ENCODE data around the gene RBM20. TPM values are rescaled to one million over a fixed set of nuclear protein-coding genes. Genes with fewer than 3 reads are reported as not detected.
A peak's percentile ranks its signal among the peaks of the same experiment; 100 is the strongest.

Gene RBM20
- polyA plus RNA-seq, 1 donor (not counting 4 experiments of a cell fraction or from before 2014, with no cell fraction given), result 0.01 TPM

DNA sequence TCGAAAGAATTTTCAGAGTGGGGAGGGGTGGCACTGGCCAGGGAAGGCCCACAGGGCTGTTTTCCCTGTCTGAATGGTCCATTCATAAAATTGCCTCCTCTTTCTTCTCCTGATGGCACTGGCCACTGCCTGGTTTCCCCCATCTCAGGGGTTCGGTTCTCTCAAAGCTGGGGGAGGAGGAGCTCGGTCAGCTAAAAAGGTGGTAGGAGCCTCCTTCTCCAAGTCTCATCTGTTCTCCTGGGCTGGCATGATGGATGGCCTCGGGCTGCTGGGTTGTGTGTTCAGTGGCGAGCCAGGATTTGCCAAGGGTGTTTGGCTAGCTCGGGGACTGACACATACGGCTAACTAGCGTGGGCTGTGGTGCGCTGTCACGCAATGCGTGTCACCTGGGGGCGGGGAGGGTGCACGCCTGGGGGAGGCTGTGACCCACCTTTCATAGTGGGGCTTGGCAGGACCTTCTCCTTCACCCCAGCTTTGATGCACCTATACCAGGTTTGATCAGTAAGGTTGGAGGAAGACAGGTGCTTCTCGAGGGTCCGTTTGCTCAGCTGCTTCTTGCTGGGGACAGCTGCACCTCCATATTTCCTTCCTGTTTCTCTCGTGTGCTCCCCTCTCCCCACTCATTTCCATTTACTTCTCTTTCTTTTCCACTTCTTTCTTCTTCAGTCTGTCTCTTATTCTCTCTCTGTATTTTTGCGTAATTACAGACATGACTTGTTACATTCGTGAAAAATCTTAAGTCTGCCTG lies 36.3 kb downstream of the RBM20 start:
- Histone ChIP-seq H3K36me3 (ENCODE audit: control insufficient read depth in 2 of 2, extremely low read depth in 1 of 2, insufficient read depth in 2 of 2, low read length in 2 of 2) (no peaks in the 10 kb centered on the region), H3K9me3 (ENCODE audit: control insufficient read depth, low read depth, low read length) (no peaks in the 10 kb centered on the region), H3K79me2 (ENCODE audit: control insufficient read depth, insufficient read depth, low read length) (no peaks in the 10 kb centered on the region), H3K4me3 (ENCODE audit: control insufficient read depth in 2 of 3, extremely low read depth in 1 of 3, insufficient read depth in 2 of 3, low read depth in 1 of 3, low read length in 3 of 3) (no peak overlapping the region), H3K4me1 (ENCODE audit: control insufficient read depth, extremely low read depth, insufficient read depth, low read length) (no peaks in the 10 kb centered on the region), H3K9me1 (ENCODE audit: control insufficient read depth, extremely low read depth, insufficient read depth, low read length) (no peaks in the 10 kb centered on the region), H2AFZ (ENCODE audit: control insufficient read depth, low read length) (no peak overlapping the region), H3K9ac (ENCODE audit: control insufficient read depth, extremely low read depth, insufficient read depth, low read length) (no peak overlapping the region), H3K27me3 (ENCODE audit: control insufficient read depth, extremely low read depth, insufficient read depth, low read length) (no peaks in the 10 kb centered on the region), H4K20me1 (ENCODE audit: control insufficient read depth, extremely low read depth, insufficient read depth, low read length) (no peaks in the 10 kb centered on the region), H3K4me2 (ENCODE audit: control insufficient read depth, extremely low read depth, insufficient read depth, low read depth, low read length) (no peak overlapping the region), H3K27ac (ENCODE audit: control insufficient read depth, insufficient read depth, low read length) (no peak overlapping the region)
- FAIRE-seq (no peak), DNase-seq (ENCODE audit: low read depth, low spot score) (no peak)
- dilution Hi-C loops (cut with MboI; ENCODE audit: extremely low pct_ligation_motif_present, low sequenced_read_pairs), result no loop called here
- TF ChIP-seq CTCF (optimal IDR thresholded peaks at IDR 0.05 in 1 of 3, IDR thresholded peaks at IDR 0.05 in 1 of 3, conservative IDR thresholded peaks at IDR 0.05 in 1 of 3; ENCODE audit: extremely low read depth in 1 of 3, insufficient read depth in 2 of 3, low read length in 3 of 3) (no peak), EZH2 (IDR thresholded peaks at IDR 0.05; ENCODE audit: low read length) (no peak)

GRCh38 chr10:110681023-110681681 lies 37.0 kb downstream of the RBM20 start:
- TF ChIP-seq CTCF (optimal IDR thresholded peaks at IDR 0.05 in 1 of 3, IDR thresholded peaks at IDR 0.05 in 1 of 3, conservative IDR thresholded peaks at IDR 0.05 in 1 of 3; ENCODE audit: extremely low read depth in 1 of 3, insufficient read depth in 2 of 3, low read length in 3 of 3) (peak; percentile 19 to 73 (median 35)), EZH2 (IDR thresholded peaks at IDR 0.05; ENCODE audit: low read length) (no peak)
- FAIRE-seq, result no peak
- Histone ChIP-seq H3K27ac (ENCODE audit: control insufficient read depth, insufficient read depth, low read length) (no peak overlapping the region), H3K4me3 (ENCODE audit: control insufficient read depth in 2 of 3, extremely low read depth in 1 of 3, insufficient read depth in 2 of 3, low read depth in 1 of 3, low read length in 3 of 3) (no peak overlapping the region), H3K9me1 (ENCODE audit: control insufficient read depth, extremely low read depth, insufficient read depth, low read length) (no peaks in the 10 kb centered on the region), H3K9ac (ENCODE audit: control insufficient read depth, extremely low read depth, insufficient read depth, low read length) (no peak overlapping the region), H3K27me3 (ENCODE audit: control insufficient read depth, extremely low read depth, insufficient read depth, low read length) (no peaks in the 10 kb centered on the region), H3K79me2 (ENCODE audit: control insufficient read depth, insufficient read depth, low read length) (no peaks in the 10 kb centered on the region), H3K4me2 (ENCODE audit: control insufficient read depth, extremely low read depth, insufficient read depth, low read depth, low read length) (no peak overlapping the region), H2AFZ (ENCODE audit: control insufficient read depth, low read length) (no peak overlapping the region), H3K36me3 (ENCODE audit: control insufficient read depth in 2 of 2, extremely low read depth in 1 of 2, insufficient read depth in 2 of 2, low read length in 2 of 2) (no peaks in the 10 kb centered on the region), H4K20me1 (ENCODE audit: control insufficient read depth, extremely low read depth, insufficient read depth, low read length) (no peaks in the 10 kb centered on the region), H3K4me1 (ENCODE audit: control insufficient read depth, extremely low read depth, insufficient read depth, low read length) (no peaks in the 10 kb centered on the region), H3K9me3 (ENCODE audit: control insufficient read depth, low read depth, low read length) (no peaks in the 10 kb centered on the region)
- dilution Hi-C loops (cut with MboI; ENCODE audit: extremely low pct_ligation_motif_present, low sequenced_read_pairs), result no loop called here
- DNase-seq (ENCODE audit: low read depth, low spot score), result no peak

All from keratinocyte (primary cell).